IPS-11a (cell line): Measurements from ENCODE around the gene FNDC11.
"Not testable (repeated sequence)": the region's sequence is repeated elsewhere in the genome, so short reads cannot be mapped to it uniquely, and the experiment has no call there.

Experiments used
- H3K4me3 ChIP-seq: one replicate; pipeline ENCODE4 v1.5.1; 2013; ENCODE audit warnings: low read depth, low read length, control low read depth

The FNDC11 gene

GRCh38 chr20:63596423-63596822 lies 42.5 kb downstream of the FNDC11 start:
- no peak overlapping the region for H3K4me3 ChIP-seq

- no peak overlapping the region for H3K4me3 ChIP-seq
Observed at GRCh38 chr20:63597651-63598478, 43.9 kb downstream of the FNDC11 start.

GRCh38 chr20:63598479-63599395 lies 44.8 kb downstream of the FNDC11 start:
- H3K4me3 ChIP-seq, result no peak overlapping the region

DNA sequence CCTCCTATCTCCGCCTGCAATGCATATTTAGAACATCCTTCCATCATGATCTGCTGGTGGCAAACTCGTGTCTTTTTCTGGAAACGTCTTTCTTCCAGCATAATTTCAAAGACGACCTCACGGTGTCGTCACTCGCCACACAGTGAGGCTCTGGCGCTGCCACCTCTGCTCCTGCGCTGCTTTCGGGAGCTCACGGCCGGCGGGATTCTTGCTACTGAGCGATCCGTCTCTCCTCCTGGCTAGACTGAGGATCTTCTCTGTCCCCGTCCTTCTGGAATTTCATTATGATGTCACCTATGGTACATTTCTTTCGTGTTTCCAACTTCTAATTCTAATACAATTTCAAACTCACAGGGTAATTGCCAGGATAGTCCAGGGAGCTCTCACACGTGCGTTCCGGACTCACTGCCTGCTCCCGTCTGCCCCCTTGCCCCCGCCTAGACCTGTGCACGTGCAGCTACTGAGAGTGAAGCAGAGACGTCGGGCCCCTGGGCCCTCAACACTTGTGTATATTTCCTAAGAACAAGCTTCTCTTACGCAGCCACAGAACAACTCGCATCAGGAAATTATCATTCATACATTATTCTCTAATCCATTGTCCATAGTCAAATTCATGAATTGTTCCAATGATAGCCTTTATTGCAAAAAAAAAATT lies 45.6 kb downstream of the FNDC11 start:
- H3K4me3 ChIP-seq, result no peak overlapping the region

GRCh38 chr20:63601679-63602078 lies 47.7 kb downstream of the FNDC11 start:
- H3K4me3 ChIP-seq, result not testable (repeated sequence)

DNA sequence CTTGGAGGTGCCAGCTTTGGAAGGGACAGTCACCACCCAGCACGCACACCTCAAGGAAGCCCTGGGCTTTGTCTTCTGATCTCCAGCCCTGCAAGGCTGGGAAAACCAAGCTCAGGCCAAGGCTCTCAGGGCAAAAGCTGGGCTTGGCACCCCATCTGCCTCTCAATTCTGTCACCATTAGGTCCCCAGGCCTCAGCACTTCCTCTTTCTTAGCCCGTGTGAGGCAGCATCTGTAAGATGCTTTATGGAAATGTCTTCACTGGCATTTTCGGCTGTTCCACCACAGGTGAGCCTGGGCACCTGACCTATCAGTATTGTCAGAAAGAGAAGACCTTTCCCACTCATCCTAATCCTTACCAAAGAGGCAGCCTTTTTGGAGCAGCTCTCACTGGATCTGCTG lies 48.4 kb downstream of the FNDC11 start:
- H3K4me3 ChIP-seq, result no peak overlapping the region
